ENCODE data around the gene MDM1.

Gene MDM1, protein sequence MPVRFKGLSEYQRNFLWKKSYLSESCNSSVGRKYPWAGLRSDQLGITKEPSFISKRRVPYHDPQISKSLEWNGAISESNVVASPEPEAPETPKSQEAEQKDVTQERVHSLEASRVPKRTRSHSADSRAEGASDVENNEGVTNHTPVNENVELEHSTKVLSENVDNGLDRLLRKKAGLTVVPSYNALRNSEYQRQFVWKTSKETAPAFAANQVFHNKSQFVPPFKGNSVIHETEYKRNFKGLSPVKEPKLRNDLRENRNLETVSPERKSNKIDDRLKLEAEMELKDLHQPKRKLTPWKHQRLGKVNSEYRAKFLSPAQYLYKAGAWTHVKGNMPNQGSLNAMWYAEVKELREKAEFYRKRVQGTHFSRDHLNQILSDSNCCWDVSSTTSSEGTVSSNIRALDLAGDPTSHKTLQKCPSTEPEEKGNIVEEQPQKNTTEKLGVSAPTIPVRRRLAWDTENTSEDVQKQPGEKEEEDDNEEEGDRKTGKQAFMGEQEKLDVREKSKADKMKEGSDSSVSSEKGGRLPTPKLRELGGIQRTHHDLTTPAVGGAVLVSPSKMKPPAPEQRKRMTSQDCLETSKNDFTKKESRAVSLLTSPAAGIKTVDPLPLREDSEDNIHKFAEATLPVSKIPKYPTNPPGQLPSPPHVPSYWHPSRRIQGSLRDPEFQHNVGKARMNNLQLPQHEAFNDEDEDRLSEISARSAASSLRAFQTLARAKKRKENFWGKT

DNA sequence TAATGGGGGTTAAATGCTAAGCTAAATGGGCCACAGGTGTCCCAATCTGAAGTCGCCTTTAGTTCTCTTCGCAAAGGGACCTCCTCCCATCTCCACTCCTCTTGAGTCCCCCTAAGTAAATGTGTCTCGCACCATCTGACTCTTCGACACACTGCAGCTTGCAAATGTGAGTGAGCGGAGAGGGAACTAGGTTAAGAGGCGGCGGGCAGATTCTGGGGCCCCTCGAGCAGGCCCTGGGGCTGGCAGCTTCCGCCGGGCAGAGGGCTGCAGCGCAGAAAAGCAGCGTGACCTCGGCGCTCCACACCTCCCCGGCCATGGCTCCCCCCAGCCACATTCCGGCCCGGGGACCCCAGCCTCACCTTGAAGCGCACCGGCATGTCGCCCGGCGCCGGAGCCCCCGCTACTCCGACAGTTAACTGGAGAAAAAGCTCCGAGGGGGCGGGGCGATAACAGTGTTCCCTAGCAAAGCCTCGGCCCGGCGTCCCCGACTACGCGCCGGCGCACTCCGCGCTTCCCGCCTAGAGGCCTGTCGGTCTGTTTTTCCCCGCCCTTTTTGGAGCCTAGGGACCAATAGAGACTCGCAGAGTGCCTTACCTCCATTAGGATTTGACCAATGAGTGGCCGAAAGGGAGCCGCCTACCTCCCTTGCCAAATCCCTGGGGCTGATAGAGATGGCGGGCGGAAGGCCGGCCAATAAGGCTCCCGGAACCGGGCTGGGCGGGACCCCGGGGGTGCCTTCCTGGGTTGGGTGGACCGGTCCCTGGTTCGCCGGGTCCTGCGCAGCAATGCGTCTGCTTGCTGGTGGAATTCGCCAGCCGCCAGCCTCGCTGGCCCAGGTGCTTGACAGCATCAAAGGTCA is at the start of gene MDM1:
MDM1 (minus strand) TSS at position 494 of the 859 bp plus-strand sequence; CDS start at position 377, 117 bp downstream.
- peak; percentile 93 for FAIRE-seq

DNA sequence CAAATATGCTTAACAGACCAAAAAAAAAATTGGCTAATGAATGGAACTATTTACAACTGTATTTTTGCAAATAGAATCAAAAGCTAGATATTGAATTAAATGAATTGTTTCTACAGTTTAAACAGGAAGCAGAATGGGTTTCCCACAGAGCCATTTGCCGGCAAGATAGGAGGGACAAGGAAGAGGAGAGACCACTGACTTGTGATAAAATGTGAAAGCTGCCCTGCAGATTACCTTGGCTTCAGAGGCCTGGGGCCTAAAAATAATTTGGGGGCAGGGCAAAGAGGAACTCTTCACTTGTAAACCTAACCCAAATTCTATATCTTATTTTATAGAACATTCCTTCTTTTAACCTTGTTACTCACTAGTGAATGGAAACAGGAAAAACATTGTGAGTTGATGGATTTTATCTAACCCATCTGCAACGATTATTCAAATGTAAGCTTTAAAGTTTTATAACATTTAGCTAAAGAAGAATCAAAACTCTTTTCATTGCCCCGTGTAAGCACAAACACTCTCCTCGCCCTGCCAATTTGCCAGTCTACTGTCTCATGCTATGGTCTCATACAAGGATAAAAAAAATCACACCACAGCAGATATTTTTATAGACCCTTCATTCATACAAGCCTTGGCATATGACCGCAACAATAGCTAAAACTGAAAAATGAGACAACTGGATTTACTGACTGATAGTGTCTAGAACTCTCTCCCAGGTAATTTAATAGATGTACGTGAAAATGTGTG is 49.5 kb upstream of the MDM1 start:
- FAIRE-seq = no peak

DNA sequence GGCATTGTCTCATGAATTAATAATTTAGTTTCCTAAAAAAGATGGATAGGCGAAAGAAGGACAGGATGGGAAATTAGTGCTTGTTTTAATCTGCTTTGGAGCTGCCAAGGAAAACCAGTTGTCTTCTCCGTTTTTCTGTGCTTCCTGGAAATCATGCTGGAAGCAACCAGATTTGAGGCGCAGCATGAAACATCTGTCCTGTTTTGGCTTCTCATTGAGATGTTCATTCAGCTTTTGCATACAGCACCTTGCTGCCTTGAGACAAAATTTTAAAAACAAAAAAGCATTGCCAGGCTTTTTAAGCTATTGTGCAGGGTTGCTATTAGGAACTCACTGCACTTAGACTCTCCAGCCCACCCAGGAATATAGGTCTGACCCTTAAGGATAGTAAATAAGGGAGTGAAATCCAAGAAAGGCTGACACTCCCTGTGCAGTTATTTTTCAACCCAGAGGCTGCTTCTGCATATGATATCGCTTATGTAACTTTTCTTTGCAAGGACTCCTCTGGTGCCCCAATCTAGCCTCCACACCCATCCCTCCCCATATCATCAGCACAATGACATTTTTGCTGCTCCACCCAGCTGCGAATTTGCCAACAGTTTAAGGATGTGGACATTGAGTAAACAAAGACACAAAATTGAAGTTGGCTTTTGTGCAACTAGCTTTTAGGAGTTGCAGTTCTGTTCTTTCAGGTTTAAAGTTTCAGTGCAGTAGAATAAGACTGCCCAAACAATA is 46.9 kb upstream of the MDM1 start:
- no peak for FAIRE-seq

DNA sequence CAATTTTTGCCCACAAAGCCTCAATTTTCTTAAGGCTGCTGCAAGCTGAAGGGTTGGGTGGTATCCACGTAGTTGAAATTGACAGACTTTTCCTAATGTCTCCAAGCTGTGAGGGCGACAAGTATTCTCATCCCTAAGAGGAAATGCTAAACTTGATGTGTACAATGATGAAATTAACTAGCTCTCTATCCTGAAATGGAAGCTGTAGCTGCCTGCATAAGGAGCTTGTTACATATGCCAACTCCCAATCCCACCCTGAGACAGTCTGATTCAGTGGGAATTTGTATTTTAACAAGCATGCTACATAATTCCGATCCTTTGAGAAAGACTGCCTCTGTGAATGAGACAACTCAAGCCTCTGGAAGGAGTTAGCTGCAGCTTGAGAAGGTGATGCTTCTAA is 45.7 kb upstream of the MDM1 start:
- FAIRE-seq = no peak

DNA sequence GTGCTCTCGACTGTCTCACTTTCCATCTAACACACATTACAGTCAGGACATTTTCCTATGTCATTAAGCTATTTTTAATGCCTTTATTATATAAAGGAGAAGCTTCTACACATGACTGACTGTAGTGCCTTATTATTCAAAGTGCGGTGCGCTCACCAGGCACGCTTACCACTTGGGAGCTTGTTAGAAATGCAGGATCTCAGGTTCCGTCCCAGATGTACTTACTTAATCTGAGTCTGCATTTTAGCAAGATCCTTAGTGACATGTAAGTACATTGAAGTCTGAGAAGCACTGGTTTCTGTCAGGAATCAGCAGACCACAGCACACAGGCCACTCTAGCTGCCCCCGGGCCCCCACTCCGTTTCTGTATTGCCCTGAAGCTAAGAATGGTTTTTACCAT is 44.7 kb upstream of the MDM1 start:
- FAIRE-seq = no peak

DNA sequence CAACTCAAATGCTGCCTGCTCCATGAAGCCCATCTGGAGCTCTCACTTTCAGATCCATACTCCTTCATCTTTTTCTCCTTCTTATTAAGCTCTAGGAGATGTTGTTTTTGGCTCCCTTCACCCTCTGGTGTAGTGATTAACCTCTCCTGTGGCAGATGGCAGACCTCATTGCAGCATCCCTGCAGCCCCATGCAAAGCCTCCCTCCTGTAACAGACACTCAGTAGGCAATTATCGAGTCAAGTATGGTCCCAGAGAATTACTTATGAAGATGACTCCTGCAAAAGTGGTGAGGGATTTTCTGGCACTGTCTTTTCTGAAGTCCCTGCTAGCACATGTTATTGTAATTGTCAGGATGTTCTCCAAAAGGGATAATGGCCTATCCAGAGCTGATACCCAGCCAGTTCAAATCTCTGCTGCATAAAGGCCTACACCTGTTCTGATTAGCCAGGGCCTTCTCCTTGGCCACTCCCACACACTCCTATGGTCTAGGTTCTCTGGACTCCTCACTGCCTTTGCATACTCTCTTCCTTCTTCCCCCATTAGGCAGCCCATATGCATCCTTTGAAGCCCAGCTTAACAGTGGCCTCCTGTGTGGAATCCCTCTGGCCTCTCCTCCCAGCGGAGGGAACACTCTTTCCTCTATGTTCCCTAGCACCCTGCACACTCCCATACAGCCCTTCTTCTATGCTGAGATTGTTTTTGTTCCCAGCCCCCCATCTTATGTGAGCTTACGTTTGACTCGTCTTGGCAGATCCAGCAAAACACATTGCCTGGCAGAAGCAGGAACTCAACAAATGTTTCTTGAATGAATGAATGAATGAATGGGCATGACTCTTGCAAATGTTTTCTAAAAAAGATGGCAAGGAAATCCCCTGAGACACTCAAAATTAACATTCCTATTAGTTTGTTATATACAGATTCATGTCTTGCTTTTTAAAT is 43.9 kb upstream of the MDM1 start:
- FAIRE-seq = no peak

DNA sequence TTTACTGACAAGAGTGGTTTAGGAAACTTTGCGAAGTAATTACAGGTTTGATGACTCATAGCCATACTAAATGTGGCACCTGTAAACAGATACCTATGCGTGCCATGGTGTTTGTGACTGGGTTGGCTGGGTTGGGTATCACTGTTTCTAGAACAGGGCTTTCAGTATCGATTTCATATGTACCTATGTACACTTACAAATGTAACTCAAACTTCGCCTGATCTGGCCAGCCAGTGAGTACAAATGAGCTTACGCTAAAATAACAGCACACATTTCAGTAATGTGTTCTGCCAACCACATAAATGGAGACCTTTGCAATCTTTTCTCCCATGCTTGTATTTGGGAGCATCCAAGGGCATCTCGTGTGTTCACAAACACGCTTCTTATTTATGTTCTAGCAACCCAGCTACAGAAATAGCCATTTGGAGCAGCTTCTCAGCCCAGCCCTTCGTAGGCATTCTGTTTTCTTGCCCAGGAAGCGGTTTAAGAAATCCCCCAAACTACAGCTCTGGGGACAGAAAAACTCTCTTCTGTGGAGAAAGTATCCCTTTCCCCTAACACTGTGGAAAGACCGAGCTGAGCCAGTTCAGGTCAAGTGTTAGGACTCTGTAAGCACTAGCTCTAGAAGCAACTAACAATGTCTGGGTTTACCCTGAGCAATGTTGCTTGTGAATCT is 42.3 kb upstream of the MDM1 start:
- FAIRE-seq = no peak

DNA sequence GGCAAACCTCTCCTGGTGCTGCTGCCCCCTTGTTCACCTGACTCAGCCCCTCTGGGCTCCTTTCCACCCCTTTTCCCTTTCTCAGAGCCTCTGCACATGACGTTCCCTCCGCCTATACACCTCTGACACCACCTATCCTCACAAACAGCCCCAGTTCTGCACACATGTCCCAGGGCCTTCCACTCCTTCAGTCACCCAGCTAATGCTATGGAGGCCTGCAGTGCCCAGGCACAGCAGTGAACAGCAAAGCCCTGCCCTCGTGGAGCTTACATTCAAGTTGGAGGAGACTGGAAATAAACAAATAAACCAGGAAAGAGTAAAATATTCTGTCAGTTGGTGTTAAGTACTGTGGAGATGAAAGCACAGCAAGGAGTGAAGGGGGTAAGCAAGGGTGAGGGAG is 38.5 kb upstream of the MDM1 start:
- FAIRE-seq = no peak

DNA sequence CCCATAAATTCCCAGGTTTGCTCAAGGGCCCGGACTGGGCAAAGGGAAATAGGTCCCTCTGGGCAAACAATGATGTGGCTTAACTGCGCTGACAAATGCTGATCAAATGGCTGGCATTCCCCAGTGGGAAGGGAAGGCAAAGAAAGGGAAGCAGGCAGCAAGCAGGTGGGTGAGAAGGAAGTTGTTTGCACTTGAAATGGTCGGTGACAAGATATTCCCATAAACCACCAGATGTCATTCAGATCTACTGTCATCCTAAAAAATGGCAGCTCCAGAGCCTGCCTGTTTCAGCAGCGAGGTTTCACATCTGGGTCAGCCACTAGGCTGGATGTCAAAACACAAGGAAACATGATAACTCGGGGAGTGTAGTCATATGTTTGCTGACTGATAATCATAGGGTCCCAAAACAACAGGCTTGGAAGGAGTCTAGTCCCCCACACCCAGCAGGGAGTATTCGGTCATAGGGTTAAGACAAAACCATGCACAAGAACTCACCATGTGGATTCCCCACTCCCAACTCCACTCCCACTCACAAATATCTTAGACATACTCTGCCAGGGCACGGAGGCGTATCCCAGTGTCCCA is 37.9 kb upstream of the MDM1 start:
- FAIRE-seq = no peak

DNA sequence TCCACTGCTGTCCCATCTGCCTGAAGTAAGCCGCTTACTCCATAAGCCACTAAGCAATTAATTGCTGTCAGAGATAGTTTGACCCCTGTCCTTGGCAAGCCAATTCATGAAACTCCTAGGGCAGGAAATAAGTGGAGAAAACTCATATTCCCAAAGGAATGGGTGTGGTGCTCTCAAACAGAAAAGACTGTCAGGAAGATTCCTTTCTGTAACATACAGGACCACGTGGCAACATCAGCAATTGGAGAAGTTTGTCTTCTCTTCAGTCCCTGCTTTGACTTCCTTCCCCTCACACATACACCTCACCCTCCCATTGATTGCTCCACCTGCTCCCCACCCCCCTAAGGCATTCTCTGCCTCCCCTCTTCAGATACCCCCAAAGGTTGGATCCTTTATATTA is 36.2 kb upstream of the MDM1 start:
- FAIRE-seq = no peak

DNA sequence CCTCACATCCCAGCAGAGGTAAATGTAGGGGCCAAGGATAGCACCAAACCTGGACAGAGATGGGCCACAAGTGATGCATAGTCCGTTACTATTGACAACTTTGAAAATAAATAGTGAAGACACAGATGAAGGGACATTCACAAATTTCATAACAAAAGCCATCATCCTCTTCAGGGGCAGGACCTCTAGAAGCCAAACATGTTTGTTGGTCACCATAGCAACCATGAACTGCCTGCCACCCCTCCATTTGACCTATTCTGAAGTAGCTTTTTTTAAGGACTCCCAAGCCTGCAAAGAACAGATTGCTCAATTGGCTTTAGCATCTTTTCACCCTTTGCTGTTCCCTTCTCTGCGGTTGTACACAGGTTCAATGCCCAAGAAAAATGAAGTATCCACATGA is 35.7 kb upstream of the MDM1 start:
- no peak for FAIRE-seq

DNA sequence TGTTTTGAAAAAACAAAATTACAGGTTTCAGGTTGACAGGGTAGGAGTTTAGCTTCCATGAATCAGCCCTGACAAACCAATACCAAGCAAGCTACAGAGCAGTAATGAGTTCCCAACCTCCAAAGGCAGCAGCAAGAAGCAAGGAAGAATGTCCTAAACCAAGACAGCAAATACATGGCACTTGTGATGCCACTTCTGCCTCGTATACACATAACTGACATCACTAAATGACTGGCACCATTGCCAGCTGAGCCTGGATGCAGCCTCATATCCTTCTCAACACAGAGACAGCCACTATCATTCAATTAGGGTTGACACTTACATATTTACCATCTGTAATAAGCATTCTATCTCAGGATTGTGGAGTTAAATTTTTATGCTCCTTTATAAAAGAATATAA is 35.0 kb upstream of the MDM1 start:
- no peak for FAIRE-seq

DNA sequence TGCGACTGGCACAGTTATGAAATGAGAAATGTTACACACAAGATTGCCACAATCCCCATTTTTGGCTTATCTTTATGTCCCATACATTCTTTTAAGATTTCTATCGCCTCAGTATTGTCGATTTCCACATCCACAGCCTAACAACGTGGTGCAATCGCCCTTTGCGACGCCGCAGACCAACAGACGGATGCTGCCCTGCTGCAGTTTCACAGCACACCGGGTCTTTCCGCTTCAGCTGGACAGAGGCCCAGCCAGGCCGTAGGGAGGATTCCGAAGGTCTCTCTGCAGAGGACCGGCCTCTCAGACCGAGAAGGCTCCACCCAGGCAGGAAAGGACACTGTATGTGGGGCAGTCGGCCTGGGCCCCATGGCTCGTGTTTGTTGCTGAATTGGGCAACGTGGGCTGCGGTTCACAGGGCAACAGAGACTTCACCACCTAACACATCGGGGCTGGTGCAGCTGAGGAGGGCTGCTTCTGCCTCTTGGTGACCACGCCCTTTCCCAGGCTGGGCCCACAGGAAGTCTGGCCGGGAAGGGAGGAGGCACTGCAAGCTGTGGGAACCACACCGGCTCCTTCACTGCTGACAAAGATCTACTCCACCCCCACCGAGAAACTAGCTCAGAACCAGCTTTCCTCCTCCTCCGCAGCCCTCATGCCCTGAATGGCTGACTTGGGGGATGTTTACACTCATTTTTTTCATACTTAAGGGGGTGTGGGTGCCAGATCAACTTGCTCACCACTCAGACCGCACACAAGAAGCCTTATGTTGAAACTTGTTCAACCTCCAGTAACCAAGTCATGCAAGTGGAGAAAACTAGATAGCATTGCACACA is 32.9 kb upstream of the MDM1 start:
- no peak for FAIRE-seq

DNA sequence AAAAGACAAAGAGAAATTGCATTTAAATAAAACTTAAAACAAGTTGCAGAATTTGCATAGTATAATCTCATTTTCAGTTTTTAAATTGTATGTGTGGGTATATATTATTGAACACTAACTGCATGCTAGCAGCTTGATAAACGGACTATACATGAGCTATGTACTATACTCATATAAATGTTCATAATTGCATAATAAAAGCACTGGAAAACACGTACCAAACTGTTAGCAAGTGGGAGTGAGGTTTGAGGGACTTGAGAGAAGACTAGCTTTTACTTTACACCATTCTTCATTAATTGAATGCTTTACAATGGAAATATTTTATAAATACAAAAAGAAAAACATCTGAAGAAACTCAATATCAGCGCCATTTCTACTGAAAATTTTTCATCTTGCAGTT is 32.2 kb upstream of the MDM1 start:
- no peak for FAIRE-seq

DNA sequence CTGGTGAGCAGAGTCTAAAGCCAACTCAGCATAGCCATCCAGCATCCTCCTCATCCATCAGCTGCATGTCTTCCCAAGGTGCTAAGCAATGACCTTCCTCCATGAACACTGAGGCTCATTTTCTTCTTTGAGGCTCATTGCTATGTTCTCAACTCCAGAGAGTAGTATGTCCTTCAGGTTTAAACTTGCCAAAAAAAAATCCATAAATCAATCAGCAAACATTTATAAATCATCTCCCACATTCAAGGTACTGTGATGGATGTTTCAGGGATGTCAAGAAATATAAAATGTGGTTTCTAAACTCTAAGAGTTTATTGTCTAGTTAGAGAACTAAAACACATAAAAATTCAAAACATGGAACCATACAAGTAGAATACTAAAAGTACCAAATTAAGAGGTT is 29.8 kb upstream of the MDM1 start:
- no peak for FAIRE-seq

DNA sequence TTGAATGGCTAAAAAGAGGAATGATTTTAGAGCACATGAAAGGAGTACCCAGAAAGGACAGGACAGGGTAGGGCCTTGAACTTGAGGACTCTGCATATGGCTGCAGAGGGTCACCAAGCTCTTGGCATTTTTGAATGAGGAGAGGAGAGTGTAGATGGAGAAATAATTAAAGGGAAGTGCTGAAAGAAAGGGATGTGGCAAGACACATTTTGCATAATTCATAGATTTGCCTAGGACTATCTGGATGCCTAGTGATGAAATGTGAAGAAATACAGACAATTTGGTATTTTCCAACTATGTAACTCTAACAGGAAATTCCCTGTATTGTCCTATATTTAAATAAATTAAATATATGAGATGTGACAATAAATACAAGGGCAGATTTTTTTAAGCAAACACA is 27.5 kb upstream of the MDM1 start:
- no peak for FAIRE-seq

DNA sequence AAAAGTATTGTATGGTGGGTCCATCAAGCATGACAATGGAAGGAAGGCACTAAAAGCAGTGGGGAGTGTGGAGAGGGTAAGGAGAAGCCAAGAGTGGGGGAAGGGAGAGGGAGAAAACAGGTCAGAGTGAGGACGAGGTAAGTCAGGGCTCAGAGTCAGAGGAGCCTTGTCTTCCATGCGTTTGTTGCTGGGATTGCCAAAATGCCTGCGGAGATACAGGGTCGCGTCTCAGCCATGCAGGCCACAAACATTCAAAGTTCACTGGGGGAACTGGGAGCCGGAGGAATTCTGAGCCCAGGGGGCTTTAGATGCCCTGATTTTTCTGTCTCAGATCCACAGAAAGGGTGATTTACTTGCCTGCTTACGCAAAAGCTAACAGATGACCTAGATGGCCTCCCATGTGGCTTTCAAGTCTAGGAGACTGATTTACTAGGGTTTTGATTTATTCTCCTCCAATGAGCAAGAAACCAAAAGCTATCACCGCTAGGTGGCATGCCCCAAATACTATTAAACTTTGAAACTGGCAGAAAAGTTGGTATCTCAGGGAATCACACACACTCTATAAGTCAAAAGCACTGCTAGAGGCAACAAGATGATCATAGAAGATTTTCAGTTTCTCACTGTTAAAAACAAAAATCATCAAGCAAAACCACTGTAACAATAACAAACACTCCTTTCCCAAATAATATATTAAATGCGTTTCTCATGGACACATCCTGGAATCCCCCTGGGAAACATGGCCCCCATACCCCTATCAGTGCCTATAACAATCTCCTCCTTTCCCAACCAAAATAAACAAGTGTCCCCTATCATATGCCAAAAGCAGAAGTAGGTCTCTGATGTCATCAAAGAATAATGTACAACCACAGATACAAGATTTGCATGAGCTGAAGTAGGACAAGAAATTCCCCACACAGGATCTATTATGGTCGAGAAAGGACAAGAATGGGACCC is 26.6 kb upstream of the MDM1 start:
- peak; percentile 74 for FAIRE-seq

DNA sequence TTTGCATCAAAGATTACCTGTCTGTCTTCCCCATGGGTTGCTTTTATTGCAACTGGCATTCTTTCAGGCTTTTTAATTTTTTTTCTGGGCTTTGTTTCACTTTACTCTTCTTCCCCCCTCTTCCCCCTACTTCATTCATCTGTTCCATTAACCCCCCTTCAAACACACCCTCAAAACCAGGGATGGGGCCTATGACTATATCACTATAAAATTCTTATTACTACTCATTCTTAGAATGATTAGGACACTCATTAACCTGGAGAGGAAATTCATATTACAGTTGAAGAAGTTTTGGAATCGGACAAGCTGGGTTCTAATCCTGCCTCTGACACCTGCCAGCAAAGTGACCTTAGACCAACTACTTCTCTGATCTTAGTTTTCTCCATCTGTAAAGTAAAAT is 24.8 kb upstream of the MDM1 start:
- no peak for FAIRE-seq
